GM23338 (cell line): Measurements from ENCODE around the gene ATF7.

Experiments used
- CTCF ChIP-seq, 2 experiments: fragments of 200-600 bp in 1 of 2; sonication (generic) in 1 of 2; conservative IDR thresholded peaks; 2 replicates each; pipeline versions ENCODE4 v1.5.1 to v1.6.1; 2016 to 2017; ENCODE audit warnings: antibody characterized with exemption in 2 of 2, low read depth in 2 of 2, mild to moderate bottlenecking in 2 of 2, moderate library complexity in 1 of 2
- EZH2 ChIP-seq: fragments of 200-600 bp; sonication (generic); IDR thresholded peaks from one replicate; pipeline ENCODE4 v1.8.0; 2017; ENCODE audit warnings: antibody characterized with exemption, mild to moderate bottlenecking, low read depth; ENCODE audit not compliant: unreplicated experiment
- POLR2AphosphoS5 ChIP-seq: IDR thresholded peaks from 2 replicates; pipeline ENCODE4 v1.6.1; 2016; ENCODE audit warnings: antibody characterized with exemption, low read depth

GRCh38 chr12:53599579-53599978 lies 26.6 kb downstream of the ATF7 start:
- TF ChIP-seq POLR2AphosphoS5 (no peak), EZH2 (no peak), CTCF (conservative IDR thresholded peaks at IDR 0.05; ENCODE audit: low read depth in 2 of 2) (no peak)
